Activated CD4-positive, alpha-beta T cell treated with anti-CD3 and anti-CD28 coated beads, Interleukin-2, amount 10 ng/mL, durations not matched to agents 7 days and 5 days (primary cell): ENCODE measurements around the gene IFI6. TPM values are rescaled to one million over a fixed set of nuclear protein-coding genes. Genes with fewer than 3 reads are reported as not detected.
"Not testable (repeated sequence)": the region's sequence is repeated elsewhere in the genome, so short reads cannot be mapped to it uniquely, and the experiment has no call there.

Source experiments
- CTCF ChIA-PET: fragments of 350-600 bp; sonication (Branson Sonifier 250); formaldehyde crosslinking; loops from one replicate; lab custom pipeline; 2021; ENCODE audit warnings: antibody characterized with exemption; lab: Charles Lee
- POLR2A ChIA-PET: fragments of 350-600 bp; sonication (Branson Sonifier 250); formaldehyde crosslinking; loops from one replicate; lab custom pipeline; 2021; ENCODE audit warnings: antibody characterized with exemption; lab: Charles Lee
- DNase-seq: peaks from one replicate; pipeline ENCODE4 v3.0.0-alpha.2; 2020
- H3K27ac Mint-ChIP-seq: one replicate; pipeline ENCODE4 v1.8.0; 2021; ENCODE audit warnings: mild to moderate bottlenecking, moderate library complexity, mixed read lengths
- H3K27me3 Mint-ChIP-seq: one replicate; pipeline ENCODE4 v1.8.0; 2021; ENCODE audit warnings: mixed read lengths
- H3K36me3 Mint-ChIP-seq: one replicate; pipeline ENCODE4 v1.8.0; 2021; ENCODE audit warnings: low read depth, mixed read lengths
- H3K4me1 Mint-ChIP-seq: one replicate; pipeline ENCODE4 v1.8.0; 2021; ENCODE audit warnings: mixed read lengths
- H3K4me3 Mint-ChIP-seq: one replicate; pipeline ENCODE4 v1.8.0; 2021; ENCODE audit warnings: mild to moderate bottlenecking, moderate library complexity, mixed read lengths
- H3K9me3 Mint-ChIP-seq: one replicate; pipeline ENCODE4 v1.8.0; 2021; ENCODE audit warnings: mixed read lengths
- total RNA-seq, 2 experiments: library from RNA; stranded (reverse); gene quantifications; one replicate each; pipeline ENCODE4 v1.2.3, GENCODE V29; 2021

The IFI6 gene
- total RNA-seq, 2 experiments from 2014 or later, result 231 to 321 TPM

- no peaks in the 10 kb centered on the region for H3K9me3 Mint-ChIP-seq
- H3K27me3 Mint-ChIP-seq, result peaks cover 10% of the 10 kb centered on the region
- ChIA-PET POLR2A (interaction anchor here (0.8 kb wide), 1 partner anchor 39 kb away, joined by 3 read pairs; the partner anchor contains the start of gene IFI6), CTCF (interaction anchor here (0.7 to 1.3 kb wide), 4 partner anchors 10 to 179 kb away, joined by 3 to 5 read pairs (median 4); no protein-coding TSS in a partner anchor)
- peak overlapping the region; percentile 76 for H3K27ac Mint-ChIP-seq
- peaks cover 78% of the 10 kb centered on the region for H3K4me1 Mint-ChIP-seq
- no peaks in the 10 kb centered on the region for H3K36me3 Mint-ChIP-seq
- H3K4me3 Mint-ChIP-seq, result peak overlapping the region; percentile 46
- DNase-seq, result no peak
Measured at GRCh38 chr1:27633298-27633610, 38.7 kb downstream of the IFI6 start.

- CTCF ChIA-PET, result interaction anchor here (0.7 to 1.3 kb wide), 4 partner anchors 11 to 178 kb away, joined by 3 to 5 read pairs (median 4); no protein-coding TSS in a partner anchor
Measured at GRCh38 chr1:27632387-27633297, 39.4 kb downstream of the IFI6 start.

GRCh38 chr1:27630859-27631491 lies 41.0 kb downstream of the IFI6 start:
- CTCF ChIA-PET, result interaction anchor here (0.7 to 1.4 kb wide), 4 partner anchors 14 to 812 kb away, joined by 3 to 6 read pairs (median 4); no protein-coding TSS in a partner anchor
- POLR2A ChIA-PET, result no interaction called here
- H3K27me3 Mint-ChIP-seq, result peaks cover 10% of the 10 kb centered on the region
- H3K4me1 Mint-ChIP-seq, result peaks cover 64% of the 10 kb centered on the region
- DNase-seq, result no peak
- peak overlapping the region; percentile 80 for H3K27ac Mint-ChIP-seq
- H3K4me3 Mint-ChIP-seq, result no peak overlapping the region
- no peaks in the 10 kb centered on the region for H3K9me3 Mint-ChIP-seq
- no peaks in the 10 kb centered on the region for H3K36me3 Mint-ChIP-seq

More at GRCh38 chr1:27632387-27633297, 39.4 kb downstream of the IFI6 start:
- H3K4me1 Mint-ChIP-seq, result peaks cover 74% of the 10 kb centered on the region
- DNase-seq, result peak; percentile 42
- peaks cover 10% of the 10 kb centered on the region for H3K27me3 Mint-ChIP-seq
- H3K4me3 Mint-ChIP-seq, result peak overlapping the region; percentile 32
- H3K36me3 Mint-ChIP-seq, result no peaks in the 10 kb centered on the region
- H3K27ac Mint-ChIP-seq, result peak overlapping the region; percentile 81
- POLR2A ChIA-PET, result interaction anchor here (0.8 kb wide), 1 partner anchor 39 kb away, joined by 3 read pairs; the partner anchor contains the start of gene IFI6
- no peaks in the 10 kb centered on the region for H3K9me3 Mint-ChIP-seq

GRCh38 chr1:27628712-27629111 lies 43.3 kb downstream of the IFI6 start:
- H3K27ac Mint-ChIP-seq, result no peak overlapping the region
- CTCF ChIA-PET, result interaction anchor here (1.2 to 1.6 kb wide), 4 partner anchors 10 to 21 kb away, joined by 3 to 8 read pairs (median 5); no protein-coding TSS in a partner anchor
- no peak for DNase-seq
- no peak overlapping the region for H3K4me3 Mint-ChIP-seq
- POLR2A ChIA-PET, result interaction anchor here (0.6 kb wide), 1 partner anchor 42 kb away, joined by 3 read pairs; no protein-coding TSS in a partner anchor
- no peaks in the 10 kb centered on the region for H3K9me3 Mint-ChIP-seq
- H3K36me3 Mint-ChIP-seq, result no peaks in the 10 kb centered on the region
- peaks cover 10% of the 10 kb centered on the region for H3K27me3 Mint-ChIP-seq
- peaks cover 52% of the 10 kb centered on the region for H3K4me1 Mint-ChIP-seq

GRCh38 chr1:27627733-27628132 lies 44.3 kb downstream of the IFI6 start:
- H3K27ac Mint-ChIP-seq, POLR2A ChIA-PET, DNase-seq, H3K36me3 Mint-ChIP-seq, H3K27me3 Mint-ChIP-seq, H3K4me3 Mint-ChIP-seq, H3K9me3 Mint-ChIP-seq: not testable (repeated sequence)
- CTCF ChIA-PET, result interaction anchor here (0.7 to 1.2 kb wide), 2 partner anchors 15 to 200 kb away, joined by 3 to 4 read pairs; no protein-coding TSS in a partner anchor
- H3K4me1 Mint-ChIP-seq, result peaks cover 43% of the 10 kb centered on the region

- POLR2A ChIA-PET, result no interaction called here
- Mint-ChIP-seq H3K27me3 (peaks cover 10% of the 10 kb centered on the region), H3K4me1 (peaks cover 37% of the 10 kb centered on the region), H3K27ac (no peak overlapping the region), H3K9me3 (no peaks in the 10 kb centered on the region), H3K36me3 (no peaks in the 10 kb centered on the region), H3K4me3 (no peak overlapping the region)
- DNase-seq, result no peak
- CTCF ChIA-PET, result interaction anchor here (0.6 kb wide), 1 partner anchor 35 kb away, joined by 3 read pairs; no protein-coding TSS in a partner anchor
Measured at GRCh38 chr1:27627061-27627460, 44.9 kb downstream of the IFI6 start.

- POLR2A ChIA-PET, result no interaction called here
- Mint-ChIP-seq H3K27me3 (peaks cover 10% of the 10 kb centered on the region), H3K4me3 (no peak overlapping the region), H3K9me3 (no peaks in the 10 kb centered on the region), H3K36me3 (no peaks in the 10 kb centered on the region), H3K4me1 (peaks cover 30% of the 10 kb centered on the region), H3K27ac (no peak overlapping the region)
- no peak for DNase-seq
- CTCF ChIA-PET, result interaction anchor here (0.5 to 0.6 kb wide), 2 partner anchors 24 to 35 kb away, joined by 3 read pairs; no protein-coding TSS in a partner anchor
Measured at GRCh38 chr1:27626031-27626935, 45.7 kb downstream of the IFI6 start.

GRCh38 chr1:27624467-27625178 lies 47.4 kb downstream of the IFI6 start:
- Mint-ChIP-seq H3K27ac (no peak overlapping the region), H3K27me3 (peaks cover 6% of the 10 kb centered on the region), H3K36me3 (no peaks in the 10 kb centered on the region), H3K9me3 (no peaks in the 10 kb centered on the region), H3K4me1 (peaks cover 18% of the 10 kb centered on the region), H3K4me3 (no peak overlapping the region)
- ChIA-PET POLR2A (no interaction called here), CTCF (interaction anchor here (0.6 to 1.1 kb wide), 2 partner anchors 19 to 25 kb away, joined by 3 to 5 read pairs; no protein-coding TSS in a partner anchor)
- DNase-seq, result no peak

GRCh38 chr1:27623327-27624212 lies 48.4 kb downstream of the IFI6 start:
- no peaks in the 10 kb centered on the region for H3K27me3 Mint-ChIP-seq
- no peaks in the 10 kb centered on the region for H3K9me3 Mint-ChIP-seq
- no peak overlapping the region for H3K4me3 Mint-ChIP-seq
- H3K27ac Mint-ChIP-seq, result no peak overlapping the region
- H3K4me1 Mint-ChIP-seq, result peaks cover 16% of the 10 kb centered on the region
- POLR2A ChIA-PET, result no interaction called here
- no peak for DNase-seq
- no peaks in the 10 kb centered on the region for H3K36me3 Mint-ChIP-seq
- CTCF ChIA-PET, result interaction anchor here (1.0 to 3.6 kb wide), 2 partner anchors 13 to 53 kb away, joined by 3 to 18 read pairs; no protein-coding TSS in a partner anchor

- ChIA-PET CTCF (interaction anchor here (1.0 to 3.6 kb wide), 2 partner anchors 13 to 52 kb away, joined by 3 to 18 read pairs; no protein-coding TSS in a partner anchor), POLR2A (no interaction called here)
- Mint-ChIP-seq H3K4me1 (peaks cover 21% of the 10 kb centered on the region), H3K36me3 (no peaks in the 10 kb centered on the region), H3K27ac (no peak overlapping the region), H3K4me3 (no peak overlapping the region), H3K9me3 (no peaks in the 10 kb centered on the region), H3K27me3 (no peaks in the 10 kb centered on the region)
- DNase-seq, result no peak
Measured at GRCh38 chr1:27622828-27623227, 49.2 kb downstream of the IFI6 start.
